ENCODE data around the gene L3MBTL2.

The L3MBTL2 gene

GRCh38 chr22:41273128-41273527 is 68.0 kb downstream of the L3MBTL2 start:
- DNase-seq (ENCODE audit: low read depth) = no peak

DNA sequence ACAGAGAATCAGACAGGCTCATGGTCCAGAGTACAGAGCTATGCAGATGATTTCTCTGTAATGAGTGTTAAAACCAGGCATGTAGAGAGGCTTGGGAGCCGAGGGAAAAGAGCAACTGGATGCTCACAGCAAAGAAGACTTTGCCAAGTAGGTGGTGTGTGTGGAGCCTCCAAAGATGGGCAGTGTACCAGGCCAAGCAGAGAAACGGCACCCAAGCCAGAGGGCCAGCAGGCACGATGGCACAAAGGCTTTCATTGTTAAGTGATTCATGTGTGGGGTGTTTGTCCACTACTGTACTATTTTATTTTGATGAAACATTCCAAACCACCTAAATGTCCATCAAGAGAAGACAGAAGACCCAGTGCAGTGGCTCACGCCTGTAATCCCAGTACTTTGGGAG is 69.7 kb downstream of the L3MBTL2 start:
- DNase-seq (ENCODE audit: low read depth) = no peak

GRCh38 chr22:41280065-41280464 is 75.0 kb downstream of the L3MBTL2 start:
- DNase-seq (ENCODE audit: low read depth) = no peak

DNA sequence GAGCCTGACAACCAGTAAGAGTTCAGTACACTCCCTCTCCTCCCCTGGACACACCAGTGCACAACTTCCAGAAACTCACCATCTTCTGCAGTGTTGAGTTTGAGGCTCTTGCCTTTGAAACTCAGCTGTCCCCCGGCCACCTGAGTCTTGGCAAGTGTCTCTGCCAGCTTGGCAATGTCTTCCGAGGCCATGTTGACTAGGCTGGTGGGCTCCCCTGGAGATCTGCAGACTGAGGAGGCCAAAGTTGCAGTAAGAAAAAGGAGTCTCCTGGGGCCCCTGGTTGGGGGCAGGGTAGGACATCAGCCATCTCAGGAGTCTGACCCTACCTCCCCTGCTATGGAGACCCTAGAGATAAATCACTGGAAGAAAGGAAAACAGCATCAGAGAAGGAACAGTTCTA is 75.7 kb downstream of the L3MBTL2 start:
- DNase-seq (ENCODE audit: low read depth) = no peak
